Motor neuron (in vitro differentiated cells): Measurements from ENCODE around the gene ATP6V1F. TPM values are rescaled to one million over a fixed set of nuclear protein-coding genes. Genes with fewer than 3 reads are reported as not detected.

Experiments used
- ATAC-seq, 8 experiments: fragments of 200-7000 bp; cut with Tn5 transposase; replicated peaks in 6 of 8; 2 replicates each; pipeline ENCODE4 v1.8.0; 2021; ENCODE audit warnings: mild to moderate bottlenecking in 8 of 8, moderate library complexity in 8 of 8
- H3K27ac ChIP-seq, 2 donors: fragments of 250-450 bp; sonication (Bioruptor Pico); 2 replicates each; pipeline ENCODE4 v1.9.0; 2021; ENCODE audit warnings: antibody characterized with exemption in 2 of 2, mild to moderate bottlenecking in 2 of 2, moderate library complexity in 1 of 2
- H3K4me1 ChIP-seq, 2 donors: fragments of 250-450 bp; sonication (Bioruptor Pico); replicated peaks in 1 of 2; 2 replicates each; pipeline ENCODE4 v1.6.1; 2021; ENCODE audit warnings: antibody characterized with exemption in 2 of 2, mild to moderate bottlenecking in 2 of 2, moderate library complexity in 1 of 2
- H3K4me3 ChIP-seq, 5 donors: fragments of 250-450 bp; sonication (Bioruptor Pico); 2 replicates each; pipeline ENCODE4 v1.9.0; 2021; ENCODE audit warnings: antibody characterized with exemption in 5 of 5, mild to moderate bottlenecking in 5 of 5, moderate library complexity in 4 of 5
- WGBS, 10 experiments: fragments of 450-650 bp; shearing (Covaris generic); methylation state at CpG; one replicate each; pipeline ENCODE4 v1.0.0; 2022; 5-methylcytosine and 5-hydroxymethylcytosine counted together
- in situ Hi-C, 9 experiments: fragments of 400-800 bp; cut with MboI; loops; one replicate each; pipeline ENCODE4 v1.15.0; 2021; ENCODE audit warnings: low sequenced_read_pairs in 9 of 9, low pct_unique_long_range_greater_than_20kb in 2 of 9; ENCODE audit not compliant: unreplicated experiment in 9 of 9
- total RNA-seq, 8 experiments: library from RNA; unstranded; fragments of 300-600 nt; gene quantifications; 2 replicates each; pipeline versions ENCODE4 v1.2.3 to v1.2.4, GENCODE V29; 2022

Gene ATP6V1F
- total RNA-seq, 8 experiments from 2014 or later, result 145 to 455 (median 235) TPM

DNA sequence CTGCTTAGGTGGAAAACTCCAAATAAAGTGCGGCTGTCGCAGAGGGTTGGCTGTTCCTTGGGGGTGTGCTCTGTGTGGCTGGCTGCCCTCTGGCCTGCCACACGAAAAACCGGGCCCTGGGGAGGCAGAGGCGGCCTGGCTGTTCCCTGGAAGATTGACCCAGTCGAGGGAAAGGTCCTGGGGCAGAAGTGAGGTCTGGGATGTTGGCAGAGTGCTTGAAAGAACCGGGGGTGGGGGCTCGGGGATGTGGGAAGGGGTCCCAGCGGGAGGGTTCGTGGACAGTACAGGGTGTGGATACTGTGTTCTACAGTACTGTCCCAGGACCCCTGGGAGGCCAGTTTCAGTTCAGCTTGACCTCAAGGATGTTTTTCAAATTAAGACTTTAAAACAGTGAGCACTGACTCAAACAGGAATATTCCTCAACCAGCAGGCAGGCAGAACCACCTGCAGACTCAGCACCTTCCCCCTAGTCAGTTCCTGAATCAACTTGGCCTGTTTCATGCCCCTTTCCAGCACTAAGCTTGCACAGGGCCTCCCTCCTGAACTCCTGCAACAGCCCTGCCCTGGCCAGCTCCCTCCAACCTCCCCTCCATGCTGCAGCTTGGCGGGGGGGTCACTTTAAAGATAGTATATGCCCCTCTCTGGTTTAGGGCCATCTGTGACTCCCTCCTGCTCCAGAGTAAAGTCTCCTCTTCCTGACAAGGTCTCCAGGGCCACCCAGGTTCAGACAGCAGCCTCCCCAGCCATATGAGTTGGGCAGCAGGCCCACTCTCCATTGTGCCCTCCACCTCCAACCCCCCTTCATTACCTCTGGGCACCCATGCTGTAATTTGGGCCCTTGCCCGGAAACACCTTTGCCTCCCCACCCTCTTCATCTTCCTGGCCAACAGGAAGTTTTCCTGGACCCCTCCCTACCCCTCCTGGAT is 3.2 kb upstream of the ATP6V1F start:
- ATAC-seq, result no peak
- Histone ChIP-seq H3K4me3 (no peak overlapping the region), H3K27ac (no peak overlapping the region), H3K4me1 (peaks cover 8 to 12% of the 10 kb centered on the region in 2 donors)
- 67 to 76% methylated on average over 1 to 3 of the region's 12 CpGs; no CpG with 5 or more reads in 8 of the 10 experiments for WGBS, 10 experiments
- in situ Hi-C loops, result no loop called here

DNA sequence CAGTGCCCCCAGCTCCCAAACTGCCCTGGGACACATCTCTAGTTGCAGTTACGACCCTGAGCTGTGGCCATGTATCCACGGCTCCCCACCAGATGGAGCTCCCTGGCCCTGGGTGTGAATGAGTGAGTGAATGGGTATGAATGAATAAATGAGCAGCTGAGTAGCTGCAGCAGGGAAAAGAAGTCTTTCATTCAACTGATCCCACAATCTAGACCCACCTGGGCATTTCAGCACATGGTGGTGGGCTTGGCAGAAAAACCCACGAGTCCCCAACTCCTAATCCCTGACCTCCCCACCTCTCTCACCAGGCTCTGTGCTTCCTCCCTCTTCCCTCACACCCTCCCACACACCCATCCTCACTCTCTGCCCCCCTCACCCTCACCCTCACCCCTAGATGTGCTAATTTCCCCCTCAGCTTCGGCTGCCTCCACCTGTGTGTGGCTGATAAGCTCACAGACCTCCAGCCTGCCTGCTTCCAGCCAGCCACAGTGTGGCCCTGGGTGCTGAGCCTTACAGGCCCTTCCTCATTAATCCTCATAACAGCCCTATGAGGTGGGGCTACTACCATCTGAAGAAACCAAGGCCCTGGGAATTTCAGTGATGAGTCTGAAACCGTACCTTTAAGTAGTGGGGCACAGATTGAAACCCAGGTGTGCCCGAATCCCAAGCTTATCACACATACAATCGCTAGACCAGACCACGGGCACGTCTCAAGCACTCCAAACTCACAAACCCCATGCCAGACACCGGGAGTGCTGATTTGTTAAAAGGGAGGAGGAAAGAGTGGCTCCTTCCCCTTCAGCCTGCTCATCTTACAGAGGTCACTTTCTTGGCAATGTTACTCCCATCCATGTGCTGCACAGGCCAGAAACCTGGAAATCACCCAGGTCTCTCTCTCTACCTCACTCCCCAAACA is 2.2 kb upstream of the ATP6V1F start:
- Histone ChIP-seq H3K4me1 (peaks cover 8 to 12% of the 10 kb centered on the region in 2 donors), H3K27ac (no peak overlapping the region), H3K4me3 (no peak overlapping the region)
- WGBS, 10 experiments, result 70 to 100% (median 92%) methylated on average over 1 to 2 of the region's 10 CpGs; no CpG with 5 or more reads in 6 of the 10 experiments
- in situ Hi-C loops, result no loop called here
- no peak for ATAC-seq

GRCh38 chr7:128861957-128862570 is 592 bp upstream of the ATP6V1F start:
- peak overlapping the region; percentile 20 to 80 (median 59) for H3K4me3 ChIP-seq
- 0 to 81% (median 64%) methylated on average over 1 to 9 of the region's 15 CpGs; no CpG with 5 or more reads in 4 of the 10 experiments for WGBS, 10 experiments
- ATAC-seq, result no peak
- peaks cover 8 to 12% of the 10 kb centered on the region in 2 donors for H3K4me1 ChIP-seq
- H3K27ac ChIP-seq, result peak overlapping the region in 1 of 2 donors; percentile 3
- in situ Hi-C loops, result no loop called here

GRCh38 chr7:128863433-128863989 is 855 bp downstream of the ATP6V1F start:
- 0 to 40% (median 0%) methylated on average over 1 to 6 of the region's 6 CpGs; no CpG with 5 or more reads in 2 of the 10 experiments for WGBS, 10 experiments
- in situ Hi-C loops, result no loop called here
- Histone ChIP-seq H3K4me1 (peaks cover 10 to 16% of the 10 kb centered on the region in 2 donors), H3K4me3 (peak overlapping the region; percentile 56 to 80 (median 67)), H3K27ac (peak overlapping the region in 1 of 2 donors; percentile 43)
- peak; percentile 30 to 69 (median 40) for ATAC-seq

- no peak overlapping the region for H3K27ac ChIP-seq
- 83 to 100% (median 100%) methylated on average over 1 to 6 of the region's 12 CpGs; no CpG with 5 or more reads in 5 of the 10 experiments for WGBS, 10 experiments
- in situ Hi-C loops, result no loop called here
- H3K4me1 ChIP-seq, result peaks cover 17 to 24% of the 10 kb centered on the region in 2 donors
- H3K4me3 ChIP-seq, result no peak overlapping the region
- ATAC-seq, result no peak
Measured at GRCh38 chr7:128865303-128865702, 2.6 kb downstream of the ATP6V1F start.

GRCh38 chr7:128865996-128866877 is 3.6 kb downstream of the ATP6V1F start:
- 80 to 100% (median 97%) methylated on average over 1 to 12 of the region's 27 CpGs; no CpG with 5 or more reads in 2 of the 10 experiments for WGBS, 10 experiments
- Histone ChIP-seq H3K4me1 (peaks cover 17 to 24% of the 10 kb centered on the region in 2 donors), H3K27ac (no peak overlapping the region), H3K4me3 (no peak overlapping the region)
- in situ Hi-C loops, result no loop called here
- no peak for ATAC-seq

GRCh38 chr7:128867241-128867640 is 4.6 kb downstream of the ATP6V1F start:
- in situ Hi-C loops, result no loop called here
- Histone ChIP-seq H3K4me3 (no peak overlapping the region), H3K27ac (no peak overlapping the region), H3K4me1 (peaks cover 17 to 22% of the 10 kb centered on the region in 2 donors)
- no peak for ATAC-seq
- WGBS, 10 experiments, result 53 to 100% (median 75%) methylated on average over 1 to 2 of the region's 4 CpGs; no CpG with 5 or more reads in 4 of the 10 experiments

DNA sequence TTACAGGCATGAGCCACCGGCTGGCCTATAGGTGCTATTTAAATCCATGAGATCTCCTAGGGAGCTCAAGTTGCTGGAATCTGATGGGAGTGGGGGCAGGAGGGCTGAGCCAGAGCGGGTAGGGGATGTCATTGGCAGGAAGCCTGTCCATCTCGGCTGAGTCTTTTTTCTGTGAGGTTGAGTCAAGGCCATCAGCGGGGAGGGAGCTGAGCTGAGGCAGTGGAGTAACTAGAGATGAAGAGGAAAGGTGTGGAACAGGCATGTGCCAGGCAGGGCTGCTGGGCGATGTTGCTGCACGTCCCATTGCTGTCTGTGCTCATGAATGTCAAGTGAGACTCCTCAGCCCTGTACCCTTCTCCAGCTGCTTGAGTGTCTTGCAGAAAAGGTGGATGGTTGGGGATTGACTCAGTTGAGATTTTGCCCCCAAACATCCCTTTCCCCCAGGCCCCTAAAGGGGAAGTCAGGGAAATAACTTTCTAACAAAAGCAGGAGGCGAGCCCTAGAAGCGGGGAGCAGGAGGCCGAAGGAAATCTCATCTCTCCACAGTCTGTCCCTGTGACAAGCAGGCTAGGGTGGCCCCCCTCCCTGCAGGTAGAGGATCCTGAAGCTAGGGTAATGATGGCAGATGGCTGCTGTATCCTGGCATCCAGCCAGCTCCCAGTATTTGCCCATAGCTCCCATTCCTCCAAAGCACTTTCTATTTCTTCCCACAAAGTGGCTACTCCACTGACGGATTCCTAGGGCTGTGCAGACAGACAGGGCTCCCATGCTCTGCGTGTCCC is 5.4 kb downstream of the ATP6V1F start:
- Histone ChIP-seq H3K27ac (no peak overlapping the region), H3K4me3 (no peak overlapping the region), H3K4me1 (peaks cover 17 to 21% of the 10 kb centered on the region in 2 donors)
- ATAC-seq, result no peak
- WGBS, 10 experiments, result 43 to 96% (median 66%) methylated on average over 1 to 4 of the region's 11 CpGs
- in situ Hi-C loops, result no loop called here

- no peak overlapping the region for H3K27ac ChIP-seq
- H3K4me3 ChIP-seq, result peak overlapping the region; percentile 21 to 39 (median 35)
- WGBS, 10 experiments, result 0 to 60% (median 50%) methylated on average over 1 to 7 of the region's 13 CpGs; no CpG with 5 or more reads in 4 of the 10 experiments
- in situ Hi-C loops, result no loop called here
- ATAC-seq, result peak in 4 of 8 experiments; percentile 4 to 27 (median 22)
- peaks cover 16 to 19% of the 10 kb centered on the region in 2 donors for H3K4me1 ChIP-seq
Measured at GRCh38 chr7:128868624-128869137, 6.0 kb downstream of the ATP6V1F start.

- no peak overlapping the region for H3K27ac ChIP-seq
- in situ Hi-C loops, result no loop called here
- 0 to 6% (median 4%) methylated on average over 2 to 7 of the region's 86 CpGs; no CpG with 5 or more reads in 7 of the 10 experiments for WGBS, 10 experiments
Measured at GRCh38 chr7:128869138-128869943, 6.7 kb downstream of the ATP6V1F start.

More at GRCh38 chr7:128869138-128869943, 6.7 kb downstream of the ATP6V1F start:
- Histone ChIP-seq H3K4me1 (peaks cover 9 to 14% of the 10 kb centered on the region in 2 donors), H3K4me3 (peak overlapping the region; percentile 21 to 39 (median 35))
- peak; percentile 83 to 91 (median 86) for ATAC-seq
